GM12891 (cell line): ENCODE measurements around the gene BHLHA9. TPM values are rescaled to one million over a fixed set of nuclear protein-coding genes. Genes with fewer than 3 reads are reported as not detected.

Source experiments
- DNase-seq: peaks from one replicate; pipeline ENCODE4 v3.0.0; 2011; ENCODE audit warnings: low spot score; ENCODE audit not compliant: insufficient read length
- FAIRE-seq: peaks from 2 replicates; lab custom pipeline; 2011; peaks lifted over from hg19 to GRCh38; lab: Jason Lieb, UNC
- PAX5 ChIP-seq: IDR thresholded peaks from 2 replicates; pipeline ENCODE4 v1.6.1; 2011; ENCODE audit warnings: low read length, moderate library complexity, mild to moderate bottlenecking; ENCODE audit not compliant: insufficient read depth, severe bottlenecking
- POLR2A ChIP-seq: IDR thresholded peaks from 2 replicates; pipeline ENCODE4 v1.6.1; 2011; ENCODE audit warnings: low read depth, low read length, control low read depth
- POLR2AphosphoS5 ChIP-seq: IDR thresholded peaks from 2 replicates; pipeline ENCODE4 v1.6.1; 2011; ENCODE audit warnings: low read depth, low read length, control low read depth
- POU2F2 ChIP-seq: IDR thresholded peaks from 2 replicates; pipeline ENCODE4 v1.6.1; 2011; ENCODE audit warnings: low read depth, mild to moderate bottlenecking, control low read depth, low read length, moderate library complexity
- SPI1 ChIP-seq: IDR thresholded peaks from 2 replicates; pipeline ENCODE4 v1.6.1; 2011; ENCODE audit warnings: low read depth, low read length, control low read depth
- TAF1 ChIP-seq: IDR thresholded peaks from 2 replicates; pipeline ENCODE4 v1.6.1; 2011; ENCODE audit warnings: low read depth, low read length, control low read depth
- polyA plus RNA-seq: library from polyadenylated mRNA; unstranded; fragments of >200 nt; gene quantifications from one replicate; pipeline ENCODE4 v1.2.1, GENCODE V29; 2012; ENCODE audit warnings: low read depth, missing spikeins, inconsistent platforms; ENCODE audit not compliant: missing spikeins

BHLHA9 gene
- not detected for polyA plus RNA-seq

DNA sequence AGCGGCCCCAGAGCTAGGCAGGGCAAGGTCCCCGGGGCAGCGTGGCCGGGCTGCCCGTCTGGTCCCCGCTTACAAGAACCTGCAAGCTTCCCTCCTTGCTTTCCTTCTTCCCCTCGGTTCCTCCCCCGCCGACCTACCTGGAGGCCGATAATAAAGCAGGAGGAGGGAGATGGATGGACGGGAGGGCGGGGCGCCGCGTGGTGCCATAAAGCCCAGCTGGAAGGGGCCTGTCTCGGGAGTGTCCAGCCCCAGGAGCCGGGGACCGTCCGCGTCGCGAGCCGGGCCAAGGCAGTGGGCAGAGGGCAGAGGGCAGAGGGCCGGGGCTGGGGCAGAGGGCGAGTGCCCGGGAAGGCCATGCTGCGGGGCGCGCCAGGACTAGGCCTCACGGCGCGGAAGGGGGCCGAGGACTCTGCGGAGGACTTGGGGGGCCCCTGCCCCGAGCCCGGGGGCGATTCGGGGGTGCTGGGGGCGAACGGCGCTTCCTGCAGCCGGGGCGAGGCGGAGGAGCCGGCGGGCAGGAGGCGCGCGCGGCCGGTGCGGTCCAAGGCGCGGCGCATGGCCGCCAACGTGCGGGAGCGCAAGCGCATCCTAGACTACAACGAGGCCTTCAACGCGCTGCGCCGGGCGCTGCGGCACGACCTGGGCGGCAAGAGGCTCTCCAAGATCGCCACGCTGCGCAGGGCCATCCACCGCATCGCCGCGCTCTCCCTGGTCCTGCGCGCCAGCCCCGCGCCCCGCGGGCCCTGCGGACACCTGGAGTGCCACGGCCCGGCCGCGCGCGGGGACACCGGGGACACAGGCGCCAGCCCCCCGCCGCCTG, at the start of gene BHLHA9:
TSS of gene BHLHA9 (plus strand) at position 235 of the 820 bp plus-strand sequence. CDS start at position 355, 120 bp downstream.
- no peak for DNase-seq
- no peak for FAIRE-seq
- no peak for TF ChIP-seq POLR2A
- TF ChIP-seq SPI1: no peak
- TF ChIP-seq TAF1: no peak
- no peak for TF ChIP-seq PAX5
- TF ChIP-seq POU2F2: no peak
- no peak for TF ChIP-seq POLR2AphosphoS5

DNA sequence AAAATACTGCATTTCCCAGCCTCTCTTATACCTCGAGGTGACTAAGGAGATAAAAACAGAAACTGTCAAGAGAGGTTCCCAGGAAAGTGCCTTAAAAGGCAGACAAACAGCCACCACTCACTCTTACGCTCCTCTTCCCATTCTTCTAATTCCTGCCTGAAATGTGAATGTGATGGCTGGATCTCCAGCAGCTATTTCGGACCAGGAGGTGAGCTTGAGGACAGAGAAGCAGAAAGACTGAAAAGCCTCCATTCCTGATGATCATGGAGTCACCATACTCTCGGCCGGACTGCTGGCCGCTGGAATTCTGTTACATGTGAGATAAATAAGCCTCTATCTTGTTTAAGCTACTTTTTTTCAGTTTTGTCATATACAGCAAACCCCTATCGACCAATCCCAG, 49.0 kb upstream of the BHLHA9 start:
- no peak for FAIRE-seq
- no peak for TF ChIP-seq PAX5
- no peak for TF ChIP-seq POLR2A
- TF ChIP-seq POLR2AphosphoS5: no peak
- no peak for TF ChIP-seq TAF1
- TF ChIP-seq POU2F2: no peak
- TF ChIP-seq SPI1: no peak
- no peak for DNase-seq

DNA sequence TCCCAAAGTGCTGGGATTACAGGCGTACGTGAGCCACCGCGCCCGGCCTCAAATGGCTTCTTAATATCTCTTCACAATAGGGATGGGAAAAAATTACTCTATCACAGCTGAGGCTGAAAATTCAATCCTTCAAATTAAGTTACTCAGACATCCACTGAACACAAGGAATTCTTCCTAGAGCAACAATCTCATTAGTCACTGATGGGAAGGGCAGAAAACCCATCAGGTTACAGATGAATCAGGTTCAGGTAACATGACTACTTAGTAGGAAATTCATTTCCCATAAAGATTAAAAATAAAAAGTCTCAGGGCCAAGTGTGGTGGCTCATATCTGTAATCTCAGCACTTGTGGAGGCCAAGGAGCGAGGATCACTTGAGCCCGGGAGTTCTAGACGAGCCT, 47.9 kb upstream of the BHLHA9 start:
- DNase-seq (no peak), FAIRE-seq (no peak)
- TF ChIP-seq POU2F2 (no peak), PAX5 (no peak), TAF1 (no peak), POLR2A (no peak), SPI1 (no peak), POLR2AphosphoS5 (no peak)

DNA sequence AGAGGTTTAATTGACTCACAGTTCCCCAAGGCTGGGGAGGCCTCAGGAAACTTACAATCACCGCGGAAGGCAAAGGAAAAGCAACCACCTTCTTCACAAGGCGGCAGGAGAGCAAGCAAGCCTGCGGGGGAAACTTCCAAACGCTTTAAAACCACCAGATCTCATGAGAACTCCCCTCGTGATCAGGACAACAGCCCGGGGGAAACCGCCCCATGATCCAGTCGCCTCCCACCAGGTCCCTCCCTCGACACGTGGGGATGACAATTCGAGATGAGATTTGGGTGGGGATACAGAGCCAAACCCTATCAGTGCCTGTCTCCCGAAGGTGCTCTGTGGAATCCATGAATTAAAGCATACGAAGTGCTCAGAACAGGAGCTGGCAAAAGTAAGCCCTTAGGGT, 46.6 kb upstream of the BHLHA9 start:
- no peak for DNase-seq
- no peak for TF ChIP-seq POLR2AphosphoS5
- no peak for TF ChIP-seq PAX5
- TF ChIP-seq POLR2A: no peak
- no peak for TF ChIP-seq SPI1
- TF ChIP-seq TAF1: no peak
- no peak for TF ChIP-seq POU2F2
- no peak for FAIRE-seq

DNA sequence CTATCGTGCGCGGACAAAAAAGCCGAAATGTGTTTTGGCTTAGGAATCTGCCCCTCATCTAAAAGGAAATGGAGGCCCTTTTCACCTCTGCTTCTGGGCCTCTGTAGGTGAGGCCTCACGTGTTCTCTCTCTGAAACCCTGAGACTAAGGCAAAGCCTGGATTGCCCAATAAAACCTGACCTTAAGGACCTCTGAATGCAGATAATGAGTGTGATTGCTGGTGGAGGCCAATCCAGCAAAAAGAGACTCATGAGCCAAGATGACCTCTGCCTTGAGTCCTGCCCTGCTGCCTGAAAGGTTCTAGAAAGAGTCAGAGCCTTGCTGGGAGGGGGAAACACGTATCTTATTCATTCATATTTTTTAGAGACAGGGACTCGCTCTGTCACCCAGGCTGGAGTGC, 45.9 kb upstream of the BHLHA9 start:
- FAIRE-seq (no peak), DNase-seq (no peak)
- no peak for TF ChIP-seq TAF1
- TF ChIP-seq POLR2A: no peak
- no peak for TF ChIP-seq PAX5

DNA sequence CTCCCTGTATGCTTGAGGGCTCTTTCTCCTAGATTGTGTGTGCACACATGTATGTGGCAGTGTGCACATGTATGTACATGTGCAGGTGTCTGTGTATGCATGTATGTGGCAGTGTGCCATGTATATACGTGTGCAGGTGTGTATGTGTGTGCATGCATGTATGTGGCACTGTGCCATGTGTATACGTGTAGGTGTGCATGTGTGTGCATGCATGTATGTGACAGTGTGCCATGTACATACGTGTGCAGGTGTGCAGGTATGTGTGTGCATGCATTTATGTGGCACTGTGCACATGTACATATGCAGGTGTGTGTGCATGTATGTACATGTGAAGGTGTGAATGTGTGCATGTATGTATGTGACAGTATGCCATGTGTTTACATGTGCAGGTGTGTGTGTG, 43.9 kb upstream of the BHLHA9 start:
- DNase-seq: no peak
- no peak for TF ChIP-seq POLR2A
- no peak for TF ChIP-seq PAX5
- TF ChIP-seq POLR2AphosphoS5: no peak
- TF ChIP-seq TAF1: no peak
- no peak for TF ChIP-seq SPI1
- no peak for TF ChIP-seq POU2F2
- FAIRE-seq: peak; percentile 97

DNA sequence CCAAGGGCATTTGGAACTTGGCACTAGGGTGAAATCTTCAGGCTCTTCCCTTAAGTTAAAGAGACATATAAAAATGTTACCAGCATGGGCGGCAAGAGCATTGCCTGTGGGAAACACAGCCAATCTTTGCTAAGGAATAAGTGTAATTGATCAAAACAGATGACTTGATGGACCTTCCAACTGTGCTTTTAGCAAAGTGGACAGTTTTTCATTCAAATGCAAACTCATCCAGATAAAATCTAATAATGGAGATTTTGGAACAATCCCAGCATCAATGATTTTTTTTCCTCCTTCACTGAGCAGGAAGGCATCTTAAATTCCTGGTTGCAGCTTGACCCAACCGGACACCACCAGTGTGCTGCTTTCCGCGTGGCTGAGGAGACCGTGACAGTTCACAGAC, 42.9 kb upstream of the BHLHA9 start:
- FAIRE-seq: no peak
- no peak for DNase-seq
- TF ChIP-seq TAF1: no peak
- TF ChIP-seq SPI1: no peak
- TF ChIP-seq POLR2A: no peak
- no peak for TF ChIP-seq POU2F2
- no peak for TF ChIP-seq POLR2AphosphoS5
- no peak for TF ChIP-seq PAX5

DNA sequence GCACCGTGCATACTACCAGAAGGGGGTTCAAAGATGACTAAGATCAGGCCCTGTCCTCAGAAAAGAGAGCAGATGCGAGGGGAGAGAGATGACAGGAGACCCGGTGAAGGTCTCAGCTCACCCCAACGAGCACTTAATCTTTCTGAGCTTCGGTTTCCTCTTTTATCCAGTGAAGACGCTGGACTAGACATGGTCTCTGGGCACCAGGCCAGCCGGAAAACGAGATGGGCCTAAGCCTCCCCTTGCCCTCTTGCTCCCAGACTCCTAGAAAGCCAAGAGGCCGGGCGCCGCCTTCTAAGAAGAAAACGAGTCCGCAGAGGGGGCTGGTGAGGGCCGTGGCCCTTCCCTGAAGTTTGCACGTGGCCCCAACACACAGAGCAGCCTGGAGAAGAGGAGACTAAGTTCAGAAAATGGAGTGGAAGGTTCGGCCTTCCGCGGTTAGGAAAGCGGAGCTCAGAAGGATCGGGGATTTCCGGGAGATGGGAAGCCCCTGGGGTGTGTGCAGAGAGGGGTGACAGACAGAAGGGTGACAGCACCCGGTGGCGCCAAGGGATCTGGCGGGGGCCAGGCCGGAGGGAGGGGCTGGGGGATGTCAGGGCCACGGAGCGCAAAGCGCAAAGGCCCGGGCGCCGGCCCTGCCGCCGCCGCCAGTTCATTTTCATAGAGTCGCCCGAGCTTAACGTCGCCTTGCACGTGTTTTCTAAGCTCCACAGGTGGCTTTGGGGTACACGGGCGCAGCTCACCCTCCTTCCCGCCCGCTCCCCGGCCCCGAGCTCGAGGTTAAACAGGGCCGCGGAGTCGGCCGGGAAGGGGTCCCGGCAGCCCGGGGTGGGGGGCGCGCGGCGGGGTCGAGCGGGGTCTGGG, 42.1 kb upstream of the BHLHA9 start:
- DNase-seq: peak; percentile 61
- TF ChIP-seq POU2F2 (no peak), TAF1 (no peak), POLR2A (no peak), POLR2AphosphoS5 (0 out of 2 replicates have a peak, but pooled peaks have one; percentile 34)
- FAIRE-seq: no peak

DNA sequence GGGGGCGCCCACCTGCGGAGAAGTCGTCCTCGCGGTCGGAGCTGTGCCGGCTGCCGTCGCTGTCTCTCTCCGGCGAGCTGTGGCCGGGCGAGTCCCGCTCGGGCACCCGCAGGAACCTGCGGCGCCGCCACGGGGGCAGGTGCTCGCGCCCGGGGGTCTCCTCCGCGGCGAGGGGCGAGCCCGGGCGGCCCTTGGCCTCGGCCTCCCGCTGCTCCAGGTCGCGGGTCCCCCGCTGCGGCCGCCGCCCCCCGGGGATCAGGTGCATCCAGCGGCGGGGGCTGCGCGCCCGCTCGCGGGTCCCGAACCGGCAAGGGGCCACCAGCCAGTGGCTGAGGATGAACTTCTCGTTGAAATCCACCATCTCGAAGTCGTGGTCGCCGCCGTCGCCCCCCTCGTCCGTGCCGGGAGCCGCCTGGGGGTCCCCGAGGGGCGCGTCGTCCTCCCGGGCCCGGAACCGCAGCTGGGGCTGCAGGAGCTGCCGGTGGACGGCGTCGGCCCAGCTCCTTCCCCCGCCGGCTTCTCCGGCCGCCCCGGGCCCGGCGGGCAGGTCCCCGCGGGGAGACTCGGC, 41.4 kb upstream of the BHLHA9 start:
- TF ChIP-seq PAX5 (no peak), POU2F2 (no peak), POLR2A (no peak), TAF1 (no peak), POLR2AphosphoS5 (no peak; the same call in 1 of the 2 replicates), SPI1 (no peak)
- DNase-seq: peak; percentile 43
- FAIRE-seq: no peak
